H1 (cell line): ENCODE data around the gene RGL1. TPM values are rescaled to one million over a fixed set of nuclear protein-coding genes. Genes with fewer than 3 reads are reported as not detected.

Experiments
- CBX5 ChIP-seq: fragments of 300-800, 300-1000 bp; sonication (generic); IDR thresholded peaks from 2 replicates; pipeline ENCODE4 v1.7.1; 2016; ENCODE audit warnings: antibody characterized with exemption, low read length, low read depth
- CTBP2 ChIP-seq: IDR thresholded peaks from 2 replicates; pipeline ENCODE4 v1.7.0; 2011; ENCODE audit warnings: borderline replicate concordance, mild to moderate bottlenecking, moderate library complexity, mixed read lengths, low read length; ENCODE audit not compliant: insufficient read depth, insufficient read length
- NANOG ChIP-seq: IDR thresholded peaks from 2 replicates; pipeline ENCODE4 v1.6.1; 2011; ENCODE audit warnings: low read length, low read depth, mild to moderate bottlenecking, inconsistent platforms; ENCODE audit not compliant: insufficient read depth, poor library complexity, severe bottlenecking
- POLR2AphosphoS5 ChIP-seq: IDR thresholded peaks from 2 replicates; pipeline ENCODE4 v1.6.1; 2011; ENCODE audit warnings: low read depth, low read length
- RNF2 ChIP-seq: fragments of 200-900, 300-1000 bp; sonication (generic); IDR thresholded peaks from 2 replicates; pipeline ENCODE4 v1.7.1; 2016; ENCODE audit warnings: borderline replicate concordance, low read depth, mild to moderate bottlenecking, antibody characterized with exemption, low read length; ENCODE audit not compliant: poor library complexity, severe bottlenecking; ENCODE audit errors: missing control alignments
- polyA plus RNA-seq, 7 experiments: library from polyadenylated mRNA; depleted of rRNA in 3 of 7; stranded (reverse) in 5 of 7; unstranded in 2 of 7; fragments of >200 nt in 5 of 7; fragments of 200-250 nt in 2 of 7; gene quantifications; 1 replicate in 5 of 7; 2 replicates in 1 of 7; 4 replicates in 1 of 7; pipeline versions ENCODE4 v1.2.1 to v1.2.3, GENCODE V29; 2011 to 2013; ENCODE audit warnings: missing spikeins in 2 of 7, mixed read lengths in 2 of 7
- total RNA-seq: library from RNA; stranded (reverse); fragmentation: NEBNext Ultra II Directional; extraction: Animal tissue kit (Norgen Biotek cat#: 25700); gene quantifications from 2 replicates; pipeline ENCODE4 v1.2.1, GENCODE V29; 2021

RGL1 gene
- total and polyA plus RNA-seq, 2 of the 8 experiments (the other 6 are each of a cell fraction or from before 2014, with no cell fraction given): 0.98 to 2.4 TPM

DNA sequence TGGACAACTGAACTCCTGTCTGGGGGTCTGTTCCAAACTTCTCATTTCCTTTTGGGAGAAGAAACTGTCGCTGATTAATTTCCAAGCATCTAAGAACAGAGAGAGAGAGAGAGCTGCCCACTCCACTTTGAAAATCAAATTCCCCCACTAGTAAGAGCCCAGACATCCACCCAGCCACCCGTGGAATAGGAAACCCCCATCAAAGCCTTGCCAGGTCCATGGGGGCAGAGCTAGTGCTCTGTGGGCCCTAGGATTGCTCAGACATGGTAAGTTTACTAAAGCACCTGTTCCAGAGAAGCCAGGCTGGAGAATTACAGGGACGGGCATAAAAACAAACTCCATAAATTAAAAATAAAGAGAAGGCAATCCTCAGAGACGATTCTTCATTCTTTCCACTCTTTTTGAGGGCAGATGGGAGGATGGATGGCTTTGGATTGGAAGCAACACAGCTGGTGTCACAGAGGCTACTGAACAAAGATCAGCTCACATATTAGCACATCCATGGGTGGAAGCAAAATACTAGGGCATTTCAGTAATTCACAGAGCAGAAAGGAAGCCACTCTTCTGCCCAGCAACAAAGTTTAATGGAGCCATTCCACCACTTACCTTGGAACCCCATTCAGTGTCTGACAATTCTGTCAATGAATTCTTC lies 128.7 kb downstream of the RGL1 start (continued):
- TF ChIP-seq CTBP2 (no peak), CBX5 (no peak), RNF2 (no peak), NANOG (no peak), POLR2AphosphoS5 (no peak)
